A673 (cell line): ENCODE measurements around the gene NPC1L1. TPM values are rescaled to one million over a fixed set of nuclear protein-coding genes. Genes with fewer than 3 reads are reported as not detected.

Source experiments
- BruUV-seq: library from RNA; stranded (reverse); fragments of 400-500 nt; replicated peaks from 2 replicates; lab custom pipeline; 2021; lab: Mats Ljungman, UMichigan
- CTCF ChIA-PET: fragments of 300-600 bp; sonication (Branson Sonifier 250); formaldehyde crosslinking; loops from one replicate; lab custom pipeline; 2022; ENCODE audit warnings: antibody characterized with exemption; lab: Charles Lee
- POLR2A ChIA-PET: fragments of 300-600 bp; sonication (Branson Sonifier 250); formaldehyde crosslinking; loops from one replicate; lab custom pipeline; 2022; ENCODE audit warnings: antibody characterized with exemption; ENCODE audit not compliant: low non-redundant PET; lab: Charles Lee
- DNase-seq: peaks from one replicate; pipeline ENCODE4 v3.0.0-alpha.2; 2015; ENCODE audit warnings: low spot score
- H3K27ac ChIP-seq: fragments of 200-600 bp; sonication (generic); 2 replicates; pipeline ENCODE4 v1.5.1; 2016; ENCODE audit warnings: mixed run types, low read depth, mild to moderate bottlenecking, mixed read lengths, antibody characterized with exemption, low read length; ENCODE audit not compliant: poor library complexity, severe bottlenecking
- H3K27me3 ChIP-seq: fragments of 200-600 bp; sonication (generic); replicated peaks from 2 replicates; pipeline ENCODE4 v1.6.1; 2017; ENCODE audit warnings: mixed run types, low read depth, mild to moderate bottlenecking, mixed read lengths, antibody characterized with exemption, low read length; ENCODE audit not compliant: insufficient read depth, poor library complexity
- H3K36me3 ChIP-seq: fragments of 200-600 bp; sonication (generic); 2 replicates; pipeline ENCODE4 v1.6.1; 2016; ENCODE audit warnings: mixed run types, mild to moderate bottlenecking, mixed read lengths, antibody characterized with exemption, low read length; ENCODE audit not compliant: insufficient read depth, poor library complexity, severe bottlenecking
- H3K4me1 ChIP-seq: fragments of 200-600 bp; sonication (generic); 2 replicates; pipeline ENCODE4 v1.6.1; 2017; ENCODE audit warnings: mixed run types, mild to moderate bottlenecking, mixed read lengths, antibody characterized with exemption, low read length; ENCODE audit not compliant: insufficient read depth, poor library complexity, severe bottlenecking
- H3K4me3 ChIP-seq: fragments of 200-600 bp; sonication (generic); 2 replicates; pipeline ENCODE4 v1.5.1; 2016; ENCODE audit warnings: low read depth, mixed run types, mild to moderate bottlenecking, mixed read lengths, low read length; ENCODE audit not compliant: poor library complexity, severe bottlenecking
- H3K9me3 ChIP-seq: fragments of 200-600 bp; sonication (generic); 2 replicates; pipeline ENCODE4 v1.6.1; 2016; ENCODE audit warnings: mixed run types, low read depth, mild to moderate bottlenecking, mixed read lengths, antibody characterized with exemption, low read length; ENCODE audit not compliant: poor library complexity, severe bottlenecking
- CTCF ChIP-seq: fragments of 300-800, 200-600 bp; sonication (generic); conservative IDR thresholded peaks from 2 replicates; pipeline ENCODE4 v1.5.1; 2017; ENCODE audit warnings: low read depth, mild to moderate bottlenecking, antibody characterized with exemption, low read length, moderate library complexity, mixed read lengths
- EZH2 ChIP-seq: fragments of 200-600 bp; sonication (generic); IDR thresholded peaks from 2 replicates; pipeline ENCODE4 v1.6.1; 2017; ENCODE audit warnings: borderline replicate concordance, low read depth, mild to moderate bottlenecking, mixed read lengths, antibody characterized with exemption, low read length; ENCODE audit not compliant: poor library complexity, severe bottlenecking
- intact Hi-C: fragments of 100-400 bp; cut with micrococcal nuclease; formaldehyde crosslinking; loops from one replicate; pipeline ENCODE4 v1.10.0; 2022; ENCODE audit not compliant: unreplicated experiment
- total RNA-seq: library from RNA; stranded (reverse); gene quantifications from 2 replicates; pipeline ENCODE4 v1.2.3, GENCODE V29; 2021

NPC1L1 gene
- total RNA-seq, 1 experiment from 2014 or later = not detected

- no TSS peak for BruUV-seq
Measured at GRCh38 chr7:44580945-44581878, 40.1 kb upstream of the NPC1L1 start.

GRCh38 chr7:44576228-44576627 lies 35.1 kb upstream of the NPC1L1 start:
- BruUV-seq = no TSS peak
- POLR2A ChIA-PET = no interaction called here
- intact Hi-C loops = no loop called here

More at GRCh38 chr7:44580945-44581878, 40.1 kb upstream of the NPC1L1 start:
- H3K36me3 ChIP-seq = peaks cover 30% of the 10 kb centered on the region
- CTCF ChIA-PET = no interaction called here
- H3K9me3 ChIP-seq = no peaks in the 10 kb centered on the region
- H3K27me3 ChIP-seq = no peaks in the 10 kb centered on the region
- POLR2A ChIA-PET = no interaction called here
- peaks cover 6% of the 10 kb centered on the region for H3K4me1 ChIP-seq
- TF ChIP-seq EZH2 = no peak
- no peak for TF ChIP-seq CTCF
- H3K4me3 ChIP-seq = peak overlapping the region; percentile 88
- intact Hi-C loops = loop anchor here (5.0 kb wide), 1 partner anchor 216 kb away; the partner anchor contains the start of gene PPIA
- peak overlapping the region; percentile 92 for H3K27ac ChIP-seq
- DNase-seq = no peak

GRCh38 chr7:44575054-44575453 lies 33.9 kb upstream of the NPC1L1 start:
- no TSS peak for BruUV-seq
- Histone ChIP-seq H3K4me1 (peaks cover 9% of the 10 kb centered on the region), H3K27ac (no peak overlapping the region), H3K36me3 (peaks cover 57% of the 10 kb centered on the region), H3K27me3 (no peaks in the 10 kb centered on the region), H3K4me3 (peak overlapping the region; percentile 94), H3K9me3 (no peaks in the 10 kb centered on the region)
- TF ChIP-seq CTCF = no peak
- ChIA-PET POLR2A (no interaction called here), CTCF (no interaction called here)
- intact Hi-C loops = no loop called here
- DNase-seq = no peak

More at GRCh38 chr7:44576228-44576627, 35.1 kb upstream of the NPC1L1 start:
- H3K4me1 ChIP-seq = peaks cover 15% of the 10 kb centered on the region
- no peak overlapping the region for H3K4me3 ChIP-seq
- H3K9me3 ChIP-seq = no peaks in the 10 kb centered on the region
- H3K27me3 ChIP-seq = no peaks in the 10 kb centered on the region
- DNase-seq = no peak
- H3K27ac ChIP-seq = no peak overlapping the region
- no peak for TF ChIP-seq CTCF
- no peak for TF ChIP-seq EZH2
- H3K36me3 ChIP-seq = peaks cover 52% of the 10 kb centered on the region
- CTCF ChIA-PET = no interaction called here
